ENCODE data around the gene RABL6.
"Not testable (repeated sequence)": the region's sequence is repeated elsewhere in the genome, so short reads cannot be mapped to it uniquely, and the experiment has no call there.

Gene RABL6

GRCh38 chr9:136837856-136838277 is 30.1 kb downstream of the RABL6 start:
- not testable (repeated sequence) for DNase-seq

DNA sequence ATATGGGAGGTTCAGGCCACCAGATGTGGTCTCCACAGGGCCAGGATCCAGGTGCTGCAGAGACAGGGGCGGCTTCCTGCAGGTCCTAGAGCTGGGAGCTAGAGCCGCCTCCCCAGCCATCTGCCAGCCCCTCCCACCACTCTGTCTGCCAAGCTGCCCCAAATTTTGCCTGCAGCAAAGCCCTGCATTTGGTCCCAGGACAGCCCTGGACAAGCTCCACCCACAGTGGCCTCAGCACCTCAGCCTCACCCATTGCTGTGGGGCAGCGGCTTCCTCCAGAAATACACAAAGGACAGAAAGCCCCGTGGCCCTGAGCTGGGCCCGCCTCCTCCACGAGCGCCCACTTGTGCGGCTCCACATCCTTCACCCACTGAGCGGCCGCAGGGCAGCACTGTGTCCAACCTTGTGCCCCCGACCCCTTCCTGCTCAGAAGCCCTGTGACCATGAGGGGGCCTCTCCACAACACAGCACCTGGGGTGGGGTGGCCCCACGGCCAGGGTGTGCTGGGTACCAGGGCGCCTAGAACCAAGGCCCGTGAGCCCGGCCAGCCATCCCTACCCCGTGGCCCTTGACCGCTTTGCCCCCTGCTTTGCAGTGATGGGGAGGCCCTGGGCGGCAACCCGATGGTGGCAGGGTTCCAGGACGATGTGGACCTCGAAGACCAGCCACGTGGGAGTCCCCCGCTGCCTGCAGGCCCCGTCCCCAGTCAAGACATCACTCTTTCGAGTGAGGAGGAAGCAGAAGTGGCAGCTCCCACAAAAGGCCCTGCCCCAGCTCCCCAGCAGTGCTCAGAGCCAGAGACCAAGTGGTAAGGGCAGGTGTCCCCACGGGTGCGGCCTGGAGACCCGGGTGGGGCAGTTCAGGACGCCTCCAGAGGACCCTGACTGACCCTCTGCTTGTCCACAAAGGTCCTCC is 30.8 kb downstream of the RABL6 start:
- no peak for DNase-seq

DNA sequence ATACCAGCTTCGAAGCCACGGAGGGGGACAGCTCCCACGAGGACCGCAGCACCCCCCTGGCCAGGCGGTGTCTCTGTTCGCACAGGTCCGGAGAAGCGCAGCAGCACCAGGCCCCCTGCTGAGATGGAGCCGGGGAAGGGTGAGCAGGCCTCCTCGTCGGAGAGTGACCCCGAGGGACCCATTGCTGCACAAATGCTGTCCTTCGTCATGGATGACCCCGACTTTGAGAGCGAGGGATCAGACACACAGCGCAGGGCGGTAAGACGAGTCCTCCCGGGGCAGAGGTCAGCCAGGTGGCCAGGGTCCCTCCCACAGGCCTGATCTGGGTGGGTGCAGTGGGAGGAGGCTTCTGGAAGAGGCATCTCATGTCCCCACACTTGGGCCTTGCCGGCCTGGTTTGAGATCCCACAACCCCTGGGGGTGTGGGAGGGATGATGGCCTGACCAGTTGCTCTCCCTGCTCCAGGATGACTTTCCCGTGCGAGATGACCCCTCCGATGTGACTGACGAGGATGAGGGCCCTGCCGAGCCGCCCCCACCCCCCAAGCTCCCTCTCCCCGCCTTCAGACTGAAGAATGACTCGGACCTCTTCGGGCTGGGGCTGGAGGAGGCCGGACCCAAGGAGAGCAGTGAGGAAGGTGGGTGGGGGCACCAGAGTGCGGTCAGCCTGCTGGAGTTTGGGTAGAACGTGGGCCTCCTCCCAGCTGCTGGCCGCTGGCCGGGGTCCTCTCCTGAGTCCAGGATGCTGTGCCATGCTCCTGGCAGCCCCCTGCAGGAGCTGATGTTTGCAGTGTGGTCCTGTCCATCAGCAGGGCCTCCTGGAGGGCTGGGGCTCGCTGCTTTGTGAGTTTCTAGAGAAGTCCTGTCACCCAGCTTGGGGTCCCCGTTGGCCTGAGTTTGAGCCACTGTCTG is 31.7 kb downstream of the RABL6 start:
- no peak for DNase-seq

DNA sequence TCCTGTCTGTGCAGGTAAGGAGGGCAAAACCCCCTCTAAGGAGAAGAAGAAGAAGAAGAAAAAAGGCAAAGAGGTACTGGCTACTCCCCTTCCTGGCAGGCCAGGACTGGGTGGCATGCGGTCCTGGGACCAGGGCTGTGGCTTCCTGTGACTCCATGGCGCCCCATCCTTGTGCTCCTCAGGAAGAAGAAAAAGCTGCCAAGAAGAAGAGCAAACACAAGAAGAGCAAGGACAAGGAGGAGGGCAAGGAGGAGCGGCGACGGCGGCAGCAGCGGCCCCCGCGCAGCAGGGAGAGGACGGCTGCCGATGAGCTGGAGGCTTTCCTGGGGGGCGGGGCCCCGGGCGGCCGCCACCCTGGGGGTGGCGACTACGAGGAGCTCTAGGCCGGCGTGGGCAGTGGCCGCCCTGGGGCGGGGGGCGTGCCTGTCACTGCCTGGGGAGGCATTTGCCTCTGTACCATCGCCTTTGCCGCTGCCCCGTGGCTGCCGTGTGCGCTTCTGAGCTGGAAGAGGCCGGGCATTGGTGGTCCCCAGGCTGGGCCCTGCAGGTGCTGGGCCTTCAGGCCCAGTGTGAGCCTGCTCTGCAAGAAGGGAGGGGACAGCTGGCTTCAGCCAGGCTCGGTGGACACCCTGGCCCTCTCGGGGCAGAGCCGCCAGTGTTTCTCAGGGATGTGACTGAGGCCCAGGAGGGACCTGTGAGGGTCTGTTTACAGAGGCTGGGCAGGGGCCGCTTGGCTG is 32.6 kb downstream of the RABL6 start:
- no peak for DNase-seq

- DNase-seq, result peak; percentile 71
These were observed 33.3 kb downstream of the RABL6 start for GRCh38 chr9:136840877-136841645.

DNA sequence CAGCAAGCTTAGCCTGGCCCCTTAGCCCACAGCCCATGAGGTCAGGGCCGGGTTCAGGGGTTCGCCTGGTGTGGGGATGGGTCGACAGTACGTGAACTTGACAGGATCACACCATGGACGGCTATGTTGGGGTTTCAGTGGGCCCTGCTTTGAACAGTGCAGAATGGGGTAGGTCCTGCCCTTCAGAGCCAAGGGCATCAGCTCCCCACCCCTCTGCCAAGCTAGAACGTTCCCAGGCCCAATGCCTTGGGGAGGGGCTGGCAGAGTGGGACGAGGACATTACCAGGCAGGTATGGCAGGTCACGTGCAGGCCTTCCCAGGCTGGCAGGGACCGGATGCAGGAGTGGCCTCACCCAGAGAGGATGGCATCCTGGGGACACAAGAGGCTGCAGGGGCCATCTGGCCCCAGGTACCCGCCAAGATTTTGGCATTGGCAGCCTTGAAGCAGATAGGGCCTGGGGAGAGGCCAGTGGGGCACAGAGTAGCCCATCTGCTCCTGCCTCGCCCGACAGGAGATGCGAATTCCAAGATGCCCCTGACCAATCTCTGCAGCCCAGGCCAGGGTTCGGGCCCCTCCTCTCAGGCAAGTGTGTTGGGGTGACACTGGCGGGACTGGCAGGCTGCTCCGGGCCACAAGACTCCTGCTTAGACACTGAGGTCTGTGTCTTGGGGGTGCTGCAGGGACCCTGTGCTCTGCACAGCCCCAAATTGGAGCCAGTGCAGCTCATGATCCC is 34.1 kb downstream of the RABL6 start:
- DNase-seq, result peak; percentile 43

DNA sequence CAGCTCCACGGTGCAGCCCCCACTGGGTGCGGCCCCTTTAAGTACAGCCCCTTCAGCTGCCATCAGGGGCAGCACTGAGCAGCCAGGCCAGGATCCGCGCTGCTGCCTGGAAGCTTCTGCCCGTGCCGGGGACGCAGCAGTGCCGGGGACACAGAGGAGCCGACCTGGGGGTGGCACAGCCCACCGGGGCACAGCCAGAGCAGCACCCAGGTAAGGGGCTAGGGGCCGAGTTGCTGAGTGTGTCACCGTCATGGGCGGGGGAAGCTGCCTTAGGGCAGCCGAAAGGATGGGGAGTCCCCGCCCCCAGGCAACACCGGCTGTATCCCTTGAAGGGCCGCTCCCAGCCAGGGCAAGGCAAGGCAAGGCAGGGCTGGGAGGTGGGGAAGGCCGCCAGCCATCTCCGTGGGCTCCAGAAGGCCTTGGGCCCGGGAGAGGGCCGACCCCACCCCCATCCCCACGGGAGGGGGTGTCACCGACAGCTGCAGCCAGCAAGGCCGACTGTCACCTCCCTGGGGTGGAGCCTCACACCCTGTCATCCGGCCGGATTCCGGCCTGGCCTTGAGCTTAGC is 34.7 kb downstream of the RABL6 start, which contains the start of gene AJM1:
Gene AJM1 (plus strand): TSS at position 99 of the 569 bp plus-strand sequence. CDS start 1,937 bp downstream, outside the sequence.
- DNase-seq, result peak; percentile 48

DNA sequence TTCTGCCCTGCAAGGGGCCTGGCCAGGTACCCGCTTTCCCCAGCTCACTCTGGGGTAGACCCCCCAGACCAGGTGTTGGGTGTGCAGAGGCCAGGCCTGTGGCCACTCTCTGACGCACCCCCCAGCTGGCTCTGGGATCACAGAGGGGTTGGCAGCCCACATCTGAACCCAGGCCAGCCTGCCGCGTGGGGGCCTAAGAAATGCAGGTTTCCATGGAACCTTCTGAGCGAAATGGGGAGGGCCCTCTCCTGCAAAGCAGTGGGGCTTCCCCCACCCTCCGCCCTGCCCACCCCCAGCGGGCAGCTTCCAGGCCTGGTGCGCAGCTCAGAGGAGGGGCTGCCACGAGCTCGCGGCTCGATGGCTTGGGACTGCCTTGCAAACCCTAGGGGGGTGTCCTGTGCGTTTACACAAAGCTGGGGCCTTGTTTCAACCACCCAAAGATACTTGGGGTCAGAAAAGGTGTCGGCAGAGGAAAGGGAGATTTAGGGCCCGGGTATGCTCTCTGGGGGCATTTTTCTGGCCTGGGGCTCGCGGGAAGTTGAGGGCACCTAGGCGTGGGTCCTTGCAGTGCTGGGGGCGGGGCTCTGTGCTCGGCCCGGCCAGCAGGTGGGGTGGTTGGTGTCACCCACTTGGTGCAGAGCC is 35.5 kb downstream of the RABL6 start:
- DNase-seq, result not testable (repeated sequence)

DNA sequence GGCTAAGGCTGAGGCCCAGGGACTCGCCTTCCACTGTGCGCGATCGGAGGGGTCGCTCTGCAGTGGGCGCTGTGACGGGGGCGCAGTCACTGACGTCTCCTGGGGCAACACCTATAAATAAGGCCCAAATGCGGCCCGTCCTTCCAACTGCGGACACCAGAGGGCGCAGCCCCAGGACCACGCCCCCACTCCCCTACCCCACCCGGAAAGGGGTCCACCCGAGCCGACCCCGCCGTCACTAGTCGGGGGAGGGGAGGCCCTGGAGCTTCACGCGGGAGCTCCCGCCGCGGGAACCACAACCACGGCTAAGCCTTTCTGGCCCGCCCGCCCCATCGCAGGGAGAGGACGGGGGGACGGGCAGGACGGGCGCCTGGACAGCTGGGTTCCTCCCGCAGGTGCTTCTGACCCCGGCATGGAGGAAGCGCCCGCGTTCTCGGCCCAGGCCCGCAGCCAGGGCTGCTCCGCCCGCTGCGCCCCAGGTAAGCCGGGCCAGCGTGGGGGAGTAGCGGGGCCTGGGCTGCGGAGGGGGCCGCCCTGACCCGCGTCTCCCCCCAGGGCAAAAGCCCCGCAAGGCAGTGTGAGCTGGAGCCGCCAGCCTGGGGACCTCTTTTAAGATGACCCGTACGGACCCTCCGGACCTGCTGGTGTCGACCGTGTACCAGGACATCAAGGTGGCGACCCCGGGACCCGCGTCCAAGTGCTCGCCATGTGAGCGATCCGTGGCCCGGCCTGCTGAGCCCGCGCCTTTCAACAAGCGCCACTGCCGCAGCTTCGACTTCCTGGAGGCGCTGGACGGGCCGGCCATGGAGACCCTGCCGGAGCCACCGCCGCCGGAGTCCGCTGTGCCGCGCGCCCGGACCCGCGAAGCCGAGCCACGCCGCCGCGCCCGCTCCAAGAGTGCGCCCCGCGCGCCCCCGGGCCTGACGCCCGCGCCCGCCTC is 36.3 kb downstream of the RABL6 start:
- DNase-seq, result not testable (repeated sequence)

GRCh38 chr9:136844761-136845464 is 37.2 kb downstream of the RABL6 start:
- no peak for DNase-seq

DNA sequence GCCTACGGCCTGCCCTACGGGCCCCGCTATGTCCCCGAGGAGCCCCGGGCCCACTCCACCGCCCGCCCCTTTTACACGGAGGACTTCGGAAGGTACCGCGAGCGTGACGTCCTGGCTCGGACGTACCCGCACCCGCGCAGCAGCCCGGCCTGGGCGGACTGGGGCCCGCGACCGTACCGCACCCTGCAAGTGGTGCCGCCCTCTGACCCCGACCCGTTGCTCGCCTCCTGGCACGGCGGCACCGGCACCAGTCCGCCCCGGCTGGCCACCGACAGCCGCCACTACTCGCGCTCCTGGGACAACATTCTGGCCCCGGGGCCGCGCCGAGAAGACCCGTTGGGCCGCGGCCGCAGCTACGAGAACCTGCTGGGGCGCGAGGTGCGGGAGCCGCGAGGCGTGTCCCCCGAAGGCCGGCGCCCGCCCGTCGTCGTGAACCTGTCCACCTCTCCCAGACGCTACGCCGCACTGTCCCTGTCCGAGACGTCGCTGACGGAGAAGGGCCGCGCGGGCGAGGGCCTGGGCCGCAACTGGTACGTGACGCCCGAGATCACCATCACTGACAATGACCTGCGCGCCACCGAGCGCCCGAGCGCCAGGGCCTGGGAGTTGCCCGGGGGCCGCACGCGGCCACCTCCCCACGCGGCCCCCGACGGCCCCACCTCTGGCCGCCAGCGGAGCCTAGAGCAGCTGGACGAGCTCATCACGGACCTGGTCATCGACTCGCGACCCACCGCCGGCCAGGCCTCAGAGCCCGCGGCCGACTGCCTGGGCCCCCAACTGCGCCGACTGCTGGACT is 37.9 kb downstream of the RABL6 start:
- no peak for DNase-seq

DNA sequence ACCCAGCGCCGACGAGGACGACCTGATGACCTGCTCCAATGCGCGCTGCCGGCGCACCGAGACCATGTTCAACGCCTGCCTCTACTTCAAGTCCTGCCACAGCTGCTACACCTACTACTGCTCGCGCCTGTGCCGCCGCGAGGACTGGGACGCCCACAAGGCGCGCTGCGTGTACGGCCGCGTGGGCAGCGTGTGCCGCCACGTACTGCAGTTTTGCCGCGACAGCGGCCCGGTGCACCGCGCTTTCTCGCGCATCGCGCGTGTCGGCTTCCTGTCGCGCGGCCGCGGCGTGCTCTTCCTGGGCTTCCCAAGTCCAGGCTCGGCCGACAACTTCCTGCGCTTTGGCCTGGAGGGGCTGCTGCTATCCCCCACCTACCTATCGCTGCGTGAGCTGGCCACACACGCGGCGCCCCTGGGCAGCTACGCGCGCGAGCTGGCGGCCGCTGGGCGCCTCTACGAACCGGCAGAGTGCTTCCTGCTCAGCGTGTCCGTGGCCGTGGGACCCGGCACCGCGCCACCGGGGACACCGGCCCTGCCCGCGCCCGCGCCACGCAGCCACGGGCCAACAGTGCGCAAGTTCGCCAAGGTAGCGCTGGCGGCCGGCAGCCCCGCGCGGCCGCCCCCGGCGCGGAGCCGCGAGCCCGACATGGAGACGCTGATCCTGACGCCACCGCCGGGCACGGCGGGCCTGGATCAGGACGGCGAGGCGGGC is 38.8 kb downstream of the RABL6 start:
- DNase-seq, result no peak

DNA sequence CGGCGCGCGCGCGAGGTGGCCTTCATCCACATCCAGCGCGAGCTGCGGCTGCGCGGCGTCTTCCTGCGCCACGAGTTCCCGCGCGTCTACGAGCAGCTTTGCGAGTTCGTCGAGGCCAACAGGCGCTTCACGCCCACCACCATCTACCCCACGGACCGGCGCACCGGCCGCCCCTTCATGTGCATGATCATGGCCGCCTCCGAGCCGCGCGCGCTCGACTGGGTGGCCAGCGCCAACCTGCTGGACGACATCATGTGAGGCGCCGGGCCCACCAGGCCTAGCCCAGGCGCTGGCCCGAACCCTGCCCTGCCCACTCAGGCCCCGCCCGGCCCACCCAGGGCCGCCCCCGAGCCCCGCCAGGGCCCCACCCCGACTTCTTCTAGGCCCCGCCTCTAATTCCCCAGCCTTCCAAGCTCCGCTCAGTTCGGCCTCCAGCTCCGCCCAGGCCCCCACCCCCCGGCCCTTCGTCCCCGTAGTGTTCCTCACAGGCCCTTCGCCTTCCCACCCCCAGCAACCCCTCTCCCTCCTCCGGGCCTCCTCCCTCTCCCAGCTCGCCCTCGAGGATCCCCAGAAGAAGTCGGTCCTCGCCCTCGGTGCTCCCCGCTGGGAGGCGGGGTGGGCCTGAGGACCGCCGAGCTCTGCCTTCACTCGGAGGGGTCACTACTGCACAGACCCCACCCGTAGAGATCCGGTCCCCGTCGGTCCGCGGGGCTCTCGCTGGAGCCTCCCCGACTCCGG is 39.5 kb downstream of the RABL6 start:
- DNase-seq, result no peak

GRCh38 chr9:136847826-136848392 is 40.2 kb downstream of the RABL6 start:
- DNase-seq, result peak; percentile 38

- no peak for DNase-seq
These were observed 40.8 kb downstream of the RABL6 start for GRCh38 chr9:136848393-136849037.

All from DMS79 treated with DMSO at 0.1 percent for 48 hours (cell line).